IMR-90 (cell line): ENCODE results near the gene DISC1. TPM values are rescaled to one million over a fixed set of nuclear protein-coding genes. Genes with fewer than 3 reads are reported as not detected.
"Not testable (repeated sequence)": the region's sequence is repeated elsewhere in the genome, so short reads cannot be mapped to it uniquely, and the experiment has no call there.

Source experiments
- ATAC-seq: fragments of 200-7000 bp; cut with Tn5 transposase; 2 replicates; pipeline ENCODE4 v1.9.1; 2020; ENCODE audit warnings: low read depth, mild to moderate bottlenecking, moderate library complexity
- BruUV-seq: library from RNA; stranded (reverse); fragments of 400-500 nt; replicated peaks from 2 replicates; lab custom pipeline; 2021; lab: Mats Ljungman, UMichigan
- CTCF ChIA-PET: fragments of 300-600 bp; formaldehyde crosslinking; extraction: SDS; loops from one replicate; lab custom pipeline; 2021; ENCODE audit warnings: antibody characterized with exemption; lab: Yijun Ruan, JAX
- POLR2A ChIA-PET: fragments of 300-600 bp; sonication (Branson Sonifier 250); formaldehyde crosslinking; loops from one replicate; lab custom pipeline; 2022; ENCODE audit warnings: antibody characterized with exemption; ENCODE audit not compliant: unreplicated experiment; lab: Charles Lee
- DNase-seq: peaks from one replicate; pipeline ENCODE4 v3.0.0; 2013
- H2AFZ ChIP-seq: replicated peaks from 2 replicates; pipeline ENCODE3; 2013; ENCODE audit warnings: low read length, mild to moderate bottlenecking; ENCODE audit not compliant: poor library complexity
- H2AK5ac ChIP-seq: 2 replicates; pipeline ENCODE4 v1.6.1; 2013; ENCODE audit warnings: low read depth, low read length, inconsistent platforms
- H2AK9ac ChIP-seq: replicated peaks from 2 replicates; pipeline ENCODE3; 2013; ENCODE audit warnings: mild to moderate bottlenecking, low read depth, low read length, moderate library complexity; ENCODE audit not compliant: poor library complexity
- H2BK120ac ChIP-seq: 2 replicates; pipeline ENCODE4 v1.6.1; 2013; ENCODE audit warnings: low read depth, low read length, inconsistent platforms
- H2BK15ac ChIP-seq: 3 replicates; pipeline ENCODE4 v1.6.1; 2013; ENCODE audit warnings: low read depth, low read length, inconsistent platforms
- H2BK20ac ChIP-seq: 2 replicates; pipeline ENCODE4 v1.6.1; 2013; ENCODE audit warnings: low read depth, mild to moderate bottlenecking, inconsistent platforms, low read length, moderate library complexity
- H2BK5ac ChIP-seq: 2 replicates; pipeline ENCODE4 v1.6.1; 2013; ENCODE audit warnings: mild to moderate bottlenecking, low read depth, low read length, inconsistent platforms; ENCODE audit not compliant: poor library complexity, severe bottlenecking
- H3K14ac ChIP-seq: replicated peaks from 2 replicates; pipeline ENCODE4 v1.6.1; 2013; ENCODE audit warnings: low read depth, low read length, inconsistent platforms
- H3K18ac ChIP-seq: 2 replicates; pipeline ENCODE4 v1.6.1; 2013; ENCODE audit warnings: low read depth, low read length, control low read depth
- H3K23ac ChIP-seq: 2 replicates; pipeline ENCODE4 v1.6.1; 2013; ENCODE audit warnings: low read depth, low read length, inconsistent platforms
- H3K27ac ChIP-seq: 2 replicates; pipeline ENCODE4 v1.5.1; 2013; ENCODE audit warnings: mild to moderate bottlenecking, control low read depth, low read length; ENCODE audit not compliant: insufficient read depth
- H3K27me3 ChIP-seq: 2 replicates; pipeline ENCODE4 v1.6.1; 2013; ENCODE audit warnings: low read length; ENCODE audit not compliant: control insufficient read depth, insufficient read depth
- H3K36me3 ChIP-seq: 2 replicates; pipeline ENCODE4 v1.6.1; 2013; ENCODE audit warnings: low read length, mixed read lengths; ENCODE audit not compliant: control insufficient read depth, insufficient read depth
- H3K4ac ChIP-seq: 2 replicates; pipeline ENCODE4 v1.6.1; 2013; ENCODE audit warnings: low read depth, low read length, inconsistent platforms
- H3K4me1 ChIP-seq: 2 replicates; pipeline ENCODE4 v1.6.1; 2013; ENCODE audit warnings: low read length, mixed read lengths; ENCODE audit not compliant: control insufficient read depth, insufficient read depth
- H3K4me2 ChIP-seq: 2 replicates; pipeline ENCODE4 v1.6.1; 2013; ENCODE audit warnings: low read depth, mild to moderate bottlenecking, control low read depth, low read length, moderate library complexity
- H3K4me3 ChIP-seq: 2 replicates; pipeline ENCODE4 v1.5.1; 2013; ENCODE audit warnings: low read depth, mild to moderate bottlenecking, control low read depth, low read length, moderate library complexity; ENCODE audit not compliant: insufficient read depth
- H3K56ac ChIP-seq: 2 replicates; pipeline ENCODE4 v1.6.1; 2013; ENCODE audit warnings: low read length, inconsistent platforms; ENCODE audit not compliant: insufficient read depth; ENCODE audit errors: extremely low read depth
- H3K79me1 ChIP-seq, 2 experiments: 2 replicates each; pipeline ENCODE4 v1.6.1; 2013; ENCODE audit warnings: low read length in 2 of 2, inconsistent platforms in 1 of 2, low read depth in 1 of 2
- H3K9ac ChIP-seq: 2 replicates; pipeline ENCODE4 v1.6.1; 2013; ENCODE audit warnings: low read depth, low read length, control low read depth
- H3K9me1 ChIP-seq: 2 replicates; pipeline ENCODE4 v1.6.1; 2013; ENCODE audit warnings: low read length, inconsistent platforms; ENCODE audit not compliant: insufficient read depth
- H3K9me3 ChIP-seq: 2 replicates; pipeline ENCODE4 v1.6.1; 2013; ENCODE audit warnings: low read length; ENCODE audit not compliant: control insufficient read depth, insufficient read depth
- H4K20me1 ChIP-seq: 2 replicates; pipeline ENCODE4 v1.6.1; 2013; ENCODE audit warnings: low read length, inconsistent platforms; ENCODE audit not compliant: insufficient read depth
- H4K5ac ChIP-seq: 2 replicates; pipeline ENCODE4 v1.6.1; 2013; ENCODE audit warnings: mild to moderate bottlenecking, low read depth, low read length, control low read depth
- H4K8ac ChIP-seq, 2 experiments: 2 replicates each; pipeline ENCODE4 v1.6.1; 2013; ENCODE audit warnings: low read depth in 2 of 2, low read length in 2 of 2, control low read depth in 1 of 2, inconsistent platforms in 1 of 2
- H4K91ac ChIP-seq: 2 replicates; pipeline ENCODE4 v1.6.1; 2013; ENCODE audit warnings: low read depth, low read length, inconsistent platforms; ENCODE audit not compliant: insufficient read depth
- WGBS, 2 experiments: methylation state at CpG; one replicate each; pipeline versions ENCODE4 v1.1.5 to v1.1.7; 2013; ENCODE audit warnings: missing lambda C conversion rate in 2 of 2; ENCODE audit not compliant: insufficient read length in 1 of 2; ENCODE audit errors: extremely low coverage in 2 of 2; 5-methylcytosine and 5-hydroxymethylcytosine counted together
- dilution Hi-C: fragments of 300-500 bp; cut with HindIII; formaldehyde crosslinking; loops from one replicate; pipeline ENCODE4 v1.14.3; 2018; ENCODE audit warnings: low sequenced_read_pairs; ENCODE audit not compliant: unreplicated experiment
- in situ Hi-C: fragments of 300-500 bp; cut with MboI; formaldehyde crosslinking; loops from 3 replicates; pipeline ENCODE4 v1.14.3; 2019; ENCODE audit warnings: low sequenced_read_pairs, inconsistent platforms, mixed read lengths
- intact Hi-C: fragments of 100-400 bp; cut with micrococcal nuclease; formaldehyde crosslinking; loops from 2 replicates; pipeline ENCODE4 v1.10.0; 2022
- polyA plus RNA-seq, 3 experiments: library from polyadenylated mRNA; depleted of rRNA; stranded (reverse); fragments of >200 nt; gene quantifications; 2 replicates each; pipeline ENCODE4 v1.2.3, GENCODE V29; 2012; ENCODE audit warnings: low replicate concordance in 1 of 3
- total RNA-seq: library from RNA; depleted of rRNA; stranded (reverse); fragments of >200 nt; gene quantifications from 2 replicates; pipeline ENCODE4 v1.2.3, GENCODE V29; 2012

Gene DISC1
- total and polyA plus RNA-seq, 2 of the 4 experiments (the other 2 are of a cell fraction), result 2.2 to 7.0 TPM

- H3K4me3 ChIP-seq, H3K9me1 ChIP-seq, H2BK120ac ChIP-seq, H2BK5ac ChIP-seq, H2BK20ac ChIP-seq, H2AK5ac ChIP-seq, H2AFZ ChIP-seq, H4K20me1 ChIP-seq, intact Hi-C loops, H4K8ac ChIP-seq, H2BK15ac ChIP-seq, POLR2A ChIA-PET, H3K4me2 ChIP-seq, H2AK9ac ChIP-seq, H3K9me3 ChIP-seq, H4K91ac ChIP-seq, H3K14ac ChIP-seq, H3K9ac ChIP-seq, H3K18ac ChIP-seq, CTCF ChIA-PET, ATAC-seq, H3K27me3 ChIP-seq, H3K4me1 ChIP-seq, H4K5ac ChIP-seq, dilution Hi-C loops, H3K4ac ChIP-seq, DNase-seq, in situ Hi-C loops, H3K23ac ChIP-seq, BruUV-seq, H3K27ac ChIP-seq, H3K56ac ChIP-seq, H3K36me3 ChIP-seq: not testable (repeated sequence)
- H3K79me1 ChIP-seq, result peaks cover 5 to 15% of the 10 kb centered on the region in 2 experiments; a peak in 3 of 4 replicates
- WGBS, 2 experiments, result 0% methylated on average over 1 of the region's 10 CpGs; no CpG with 5 or more reads in 1 of the 2 experiments
Measured at GRCh38 chr1:231651621-231652260, 25.2 kb downstream of the DISC1 start.
